C1 segment of cervical spinal cord (tissue), 14 donors: ENCODE measurements around the gene EDIL3.

Source experiments
- DNase-seq, 14 donors: peaks; one replicate each; lab custom pipeline; 2025; lab: John Stamatoyannopoulos, UW

EDIL3 gene

GRCh38 chr5:83972236-83972635, 412.4 kb downstream of the EDIL3 start:
- DNase-seq, result no peak

GRCh38 chr5:83967417-83967816, 417.3 kb downstream of the EDIL3 start:
- no peak for DNase-seq

GRCh38 chr5:83965441-83965840, 419.2 kb downstream of the EDIL3 start:
- no peak for DNase-seq

- no peak for DNase-seq
Measured at GRCh38 chr5:83964271-83964670, 420.4 kb downstream of the EDIL3 start.

- DNase-seq, result no peak
Measured at GRCh38 chr5:83957188-83957587, 427.5 kb downstream of the EDIL3 start.

- no peak for DNase-seq
Measured at GRCh38 chr5:83956386-83956785, 428.3 kb downstream of the EDIL3 start.

GRCh38 chr5:83955916-83956315, 428.8 kb downstream of the EDIL3 start:
- DNase-seq, result no peak

GRCh38 chr5:83947763-83948162, 436.9 kb downstream of the EDIL3 start:
- DNase-seq, result no peak

GRCh38 chr5:83946516-83946915, 438.2 kb downstream of the EDIL3 start:
- DNase-seq, result no peak

GRCh38 chr5:83942155-83942554, 442.5 kb downstream of the EDIL3 start:
- DNase-seq, result no peak

- no peak for DNase-seq
Measured at GRCh38 chr5:83937837-83938236, 446.8 kb downstream of the EDIL3 start.

GRCh38 chr5:83931969-83932368, 452.7 kb downstream of the EDIL3 start:
- no peak for DNase-seq

GRCh38 chr5:83927140-83927733, 457.4 kb downstream of the EDIL3 start:
- peak in 12 of 14 donors; percentile 1 to 70 (median 29) for DNase-seq

GRCh38 chr5:83925955-83926337, 458.7 kb downstream of the EDIL3 start:
- no peak for DNase-seq

GRCh38 chr5:83925321-83925954, 459.2 kb downstream of the EDIL3 start:
- no peak for DNase-seq

- no peak for DNase-seq
Measured at GRCh38 chr5:83924891-83925290, 459.8 kb downstream of the EDIL3 start.

GRCh38 chr5:83924171-83924570, 460.5 kb downstream of the EDIL3 start:
- DNase-seq, result no peak

GRCh38 chr5:83922699-83923098, 462.0 kb downstream of the EDIL3 start:
- peak in 2 of 14 donors; percentile 4 to 8 for DNase-seq

GRCh38 chr5:83921666-83922193, 462.9 kb downstream of the EDIL3 start:
- no peak for DNase-seq

GRCh38 chr5:83919071-83920041, 465.3 kb downstream of the EDIL3 start:
- no peak for DNase-seq

GRCh38 chr5:83917261-83917908, 467.3 kb downstream of the EDIL3 start:
- no peak for DNase-seq
